SK-N-SH treated with all-trans-retinoic acid at 6 μM for 48 hours (cell line): ENCODE data around the gene NAALADL2.

Experiments
- ATAC-seq: fragments of 200-7000 bp; cut with Tn5 transposase; 3 replicates; pipeline ENCODE4 v1.9.1; 2020; ENCODE audit warnings: mild to moderate bottlenecking, moderate library complexity
- ARNTL ChIP-seq: fragments of 450-650 bp; formaldehyde crosslinking; IDR thresholded peaks from 2 replicates; pipeline ENCODE4 v1.5.0; 2020; ENCODE audit warnings: low read depth, mild to moderate bottlenecking, moderate library complexity, borderline replicate concordance
- BACH2 ChIP-seq: fragments of 250-450 bp; sonication (Bioruptor Pico); IDR thresholded peaks from 2 replicates; pipeline ENCODE4 v1.9.0; 2021; ENCODE audit warnings: mild to moderate bottlenecking, borderline replicate concordance
- CSDC2 ChIP-seq: fragments of 250-450 bp; sonication (Bioruptor Pico); IDR thresholded peaks from 2 replicates; pipeline ENCODE4 v1.5.0; 2020; ENCODE audit warnings: mild to moderate bottlenecking, moderate library complexity
- ESRRG ChIP-seq: fragments of 250-450 bp; sonication (Bioruptor Pico); IDR thresholded peaks from 2 replicates; pipeline ENCODE4 v1.6.1; 2021; ENCODE audit warnings: mild to moderate bottlenecking
- GLIS3 ChIP-seq: fragments of 250-450 bp; sonication (Bioruptor Pico); IDR thresholded peaks from 2 replicates; pipeline ENCODE4 v1.5.0; 2020; ENCODE audit warnings: mild to moderate bottlenecking, moderate library complexity
- ISL1 ChIP-seq: fragments of 250-450 bp; sonication (Bioruptor Pico); IDR thresholded peaks from 2 replicates; pipeline ENCODE4 v2.1.2; 2022; ENCODE audit warnings: mild to moderate bottlenecking, moderate library complexity
- OSR1 ChIP-seq: fragments of 250-450 bp; sonication (Bioruptor Pico); IDR thresholded peaks from 2 replicates; pipeline ENCODE4 v1.8.0; 2022; ENCODE audit warnings: moderate library complexity, mild to moderate bottlenecking, inconsistent platforms
- PATZ1 ChIP-seq: fragments of 250-450 bp; sonication (Bioruptor Pico); IDR thresholded peaks from 2 replicates; pipeline ENCODE4 v1.8.0; 2020; ENCODE audit warnings: mild to moderate bottlenecking, moderate library complexity, borderline replicate concordance
- PPARA ChIP-seq: fragments of 250-450 bp; sonication (Bioruptor Pico); IDR thresholded peaks from 2 replicates; pipeline ENCODE4 v1.5.0; 2020; ENCODE audit warnings: mild to moderate bottlenecking, borderline replicate concordance
- RARB ChIP-seq: fragments of 250-450 bp; sonication (Bioruptor Pico); IDR thresholded peaks from 2 replicates; pipeline ENCODE4 v1.8.0; 2021; ENCODE audit warnings: mild to moderate bottlenecking, moderate library complexity
- SNAI2 ChIP-seq: fragments of 250-450 bp; sonication (Bioruptor Pico); IDR thresholded peaks from 2 replicates; pipeline ENCODE4 v1.5.0; 2020; ENCODE audit warnings: mild to moderate bottlenecking, moderate library complexity
- TCF4 ChIP-seq: fragments of 250-450 bp; sonication (Bioruptor Pico); IDR thresholded peaks from 2 replicates; pipeline ENCODE4 v1.8.0; 2021; ENCODE audit warnings: mild to moderate bottlenecking, moderate library complexity, borderline replicate concordance
- TOX ChIP-seq: fragments of 250-450 bp; sonication (Bioruptor Pico); IDR thresholded peaks from 2 replicates; pipeline ENCODE4 v1.8.0; 2021; ENCODE audit warnings: mild to moderate bottlenecking, moderate library complexity, borderline replicate concordance
- TSHZ2 ChIP-seq: fragments of 250-450 bp; sonication (Bioruptor Pico); IDR thresholded peaks from 2 replicates; pipeline ENCODE4 v1.5.0; 2020; ENCODE audit warnings: mild to moderate bottlenecking, moderate library complexity
- ZC3H10 ChIP-seq: fragments of 250-450 bp; sonication (Bioruptor Pico); IDR thresholded peaks from 2 replicates; pipeline ENCODE4 v1.5.1; 2021; ENCODE audit warnings: mild to moderate bottlenecking, moderate library complexity
- ZFP3 ChIP-seq: fragments of 250-450 bp; sonication (Bioruptor Pico); IDR thresholded peaks from 2 replicates; pipeline ENCODE4 v1.5.0; 2020; ENCODE audit warnings: mild to moderate bottlenecking, moderate library complexity
- ZFP30 ChIP-seq: fragments of 450-650 bp; formaldehyde crosslinking; IDR thresholded peaks from 2 replicates; pipeline ENCODE4 v1.5.0; 2022; ENCODE audit warnings: mild to moderate bottlenecking, moderate library complexity
- ZNF565 ChIP-seq: fragments of 450-650 bp; formaldehyde crosslinking; conservative IDR thresholded peaks from 2 replicates; pipeline ENCODE4 v1.5.0; 2020; ENCODE audit warnings: low read depth, mild to moderate bottlenecking, moderate library complexity
- ZNF70 ChIP-seq: fragments of 450-650 bp; formaldehyde crosslinking; IDR thresholded peaks from 2 replicates; pipeline ENCODE4 v1.5.0; 2020; ENCODE audit warnings: mild to moderate bottlenecking, moderate library complexity
- ZNF8 ChIP-seq: fragments of 450-650 bp; formaldehyde crosslinking; IDR thresholded peaks from 2 replicates; pipeline ENCODE4 v1.5.0; 2020; ENCODE audit warnings: mild to moderate bottlenecking, moderate library complexity
- TF ChIP-seq, protein P1 (sequence below): fragments of 250-450 bp; sonication (Bioruptor Pico); IDR thresholded peaks from 2 replicates; pipeline ENCODE4 v1.5.1; 2021; ENCODE audit warnings: mild to moderate bottlenecking, moderate library complexity
- TF ChIP-seq, protein P2 (sequence below): fragments of 250-450 bp; sonication (Bioruptor Pico); IDR thresholded peaks from 2 replicates; pipeline ENCODE4 v1.5.1; 2020; ENCODE audit warnings: low read depth, mild to moderate bottlenecking, moderate library complexity
- TF ChIP-seq, protein P3 (sequence below): fragments of 250-450 bp; sonication (Bioruptor Pico); IDR thresholded peaks from 2 replicates; pipeline ENCODE4 v1.8.0; 2021; ENCODE audit warnings: low read depth, mild to moderate bottlenecking, moderate library complexity, borderline replicate concordance

The NAALADL2 gene

DNA sequence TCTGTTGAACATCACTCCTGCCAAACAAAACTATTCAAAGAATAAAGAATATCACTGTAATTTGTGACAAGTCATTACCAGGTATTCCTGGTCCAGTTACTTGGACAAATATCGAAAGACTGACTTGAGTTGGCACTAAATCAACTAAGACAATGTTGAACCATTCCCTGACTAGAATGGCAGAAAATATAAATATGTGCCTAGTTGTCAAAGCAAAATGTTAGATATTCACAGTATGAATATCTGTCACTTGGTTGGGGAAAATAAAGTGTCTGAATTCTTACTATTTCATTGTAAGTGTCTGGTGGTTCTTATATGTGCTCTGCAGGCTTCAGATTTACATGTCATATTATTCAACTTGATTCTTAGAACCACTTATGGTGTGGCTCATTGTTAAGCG is 470.2 kb downstream of the NAALADL2 start:
- TF ChIP-seq ZNF70 (CRISPR knock-in tag) (no peak), RARB (no peak), ZC3H10 (no peak), PATZ1 (CRISPR knock-in tag) (no peak), ZNF8 (no peak), BACH2 (CRISPR knock-in tag) (no peak), SNAI2 (no peak), PPARA (no peak), OSR1 (CRISPR knock-in tag) (no peak), ZFP3 (no peak), ZFP30 (no peak), TSHZ2 (CRISPR knock-in tag) (no peak), GLIS3 (CRISPR knock-in tag) (no peak), ESRRG (CRISPR knock-in tag) (no peak), ISL1 (CRISPR knock-in tag) (no peak), ZNF565 (CRISPR knock-in tag) (no peak), CSDC2 (CRISPR knock-in tag) (no peak), TOX (no peak)
- TF ChIP-seq, protein P1, sequence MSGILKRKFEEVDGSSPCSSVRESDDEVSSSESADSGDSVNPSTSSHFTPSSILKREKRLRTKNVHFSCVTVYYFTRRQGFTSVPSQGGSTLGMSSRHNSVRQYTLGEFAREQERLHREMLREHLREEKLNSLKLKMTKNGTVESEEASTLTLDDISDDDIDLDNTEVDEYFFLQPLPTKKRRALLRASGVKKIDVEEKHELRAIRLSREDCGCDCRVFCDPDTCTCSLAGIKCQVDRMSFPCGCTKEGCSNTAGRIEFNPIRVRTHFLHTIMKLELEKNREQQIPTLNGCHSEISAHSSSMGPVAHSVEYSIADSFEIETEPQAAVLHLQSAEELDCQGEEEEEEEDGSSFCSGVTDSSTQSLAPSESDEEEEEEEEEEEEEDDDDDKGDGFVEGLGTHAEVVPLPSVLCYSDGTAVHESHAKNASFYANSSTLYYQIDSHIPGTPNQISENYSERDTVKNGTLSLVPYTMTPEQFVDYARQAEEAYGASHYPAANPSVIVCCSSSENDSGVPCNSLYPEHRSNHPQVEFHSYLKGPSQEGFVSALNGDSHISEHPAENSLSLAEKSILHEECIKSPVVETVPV (CRISPR knock-in tag): no peak
- no peak for ATAC-seq

GRCh38 chr3:175335229-175335628 is 476.1 kb downstream of the NAALADL2 start:
- TF ChIP-seq OSR1 (CRISPR knock-in tag) (no peak), ZC3H10 (no peak), TCF4 (CRISPR knock-in tag) (no peak), ZNF70 (CRISPR knock-in tag) (no peak), ZFP30 (no peak), PATZ1 (CRISPR knock-in tag) (no peak), BACH2 (CRISPR knock-in tag) (no peak), RARB (no peak), ARNTL (no peak), ISL1 (CRISPR knock-in tag) (no peak), PPARA (no peak), SNAI2 (no peak), ESRRG (CRISPR knock-in tag) (no peak), GLIS3 (CRISPR knock-in tag) (no peak)
- TF ChIP-seq, protein P2, sequence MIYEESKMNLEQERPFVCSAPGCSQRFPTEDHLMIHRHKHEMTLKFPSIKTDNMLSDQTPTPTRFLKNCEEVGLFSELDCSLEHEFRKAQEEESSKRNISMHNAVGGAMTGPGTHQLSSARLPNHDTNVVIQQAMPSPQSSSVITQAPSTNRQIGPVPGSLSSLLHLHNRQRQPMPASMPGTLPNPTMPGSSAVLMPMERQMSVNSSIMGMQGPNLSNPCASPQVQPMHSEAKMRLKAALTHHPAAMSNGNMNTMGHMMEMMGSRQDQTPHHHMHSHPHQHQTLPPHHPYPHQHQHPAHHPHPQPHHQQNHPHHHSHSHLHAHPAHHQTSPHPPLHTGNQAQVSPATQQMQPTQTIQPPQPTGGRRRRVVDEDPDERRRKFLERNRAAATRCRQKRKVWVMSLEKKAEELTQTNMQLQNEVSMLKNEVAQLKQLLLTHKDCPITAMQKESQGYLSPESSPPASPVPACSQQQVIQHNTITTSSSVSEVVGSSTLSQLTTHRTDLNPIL (CRISPR knock-in tag): no peak
- ATAC-seq: no peak; the same call in 2 of the 3 replicates

DNA sequence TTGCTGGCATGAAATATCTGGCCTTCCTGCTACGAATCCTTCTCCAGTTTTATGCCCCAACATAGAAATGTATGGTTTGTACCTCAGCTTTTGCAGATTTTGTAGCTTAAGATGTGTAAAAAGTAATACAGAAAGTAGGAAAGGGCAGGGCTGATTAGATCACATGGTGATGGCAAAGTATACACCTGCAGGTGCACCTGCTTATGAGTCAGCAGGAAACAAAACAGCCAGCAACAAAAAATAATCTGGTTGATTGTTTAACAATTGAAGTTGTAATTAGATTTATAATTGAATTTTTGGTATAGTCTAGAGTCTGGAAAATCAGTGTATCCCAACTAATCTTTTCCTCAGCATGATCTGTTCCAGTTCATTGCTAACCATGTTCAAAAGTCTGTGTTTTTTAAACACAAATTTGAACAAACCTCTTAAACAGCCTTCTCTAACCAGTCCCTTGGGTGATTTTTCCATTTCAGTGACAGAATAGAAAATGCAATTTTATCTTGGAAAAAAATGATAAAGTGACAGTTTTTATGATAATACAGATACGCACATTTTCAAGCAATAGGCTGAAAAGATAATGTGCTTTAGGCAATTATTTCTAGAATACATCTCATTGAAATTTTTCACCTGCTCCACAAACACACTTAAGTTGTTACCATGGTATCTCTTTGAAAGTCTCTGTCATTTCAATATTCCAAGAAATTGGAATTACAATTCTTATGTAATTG is 477.4 kb downstream of the NAALADL2 start:
- ATAC-seq: no peak
- TF ChIP-seq ZNF8 (no peak), SNAI2 (no peak), ZFP3 (no peak), RARB (no peak), TOX (no peak), PPARA (no peak), OSR1 (CRISPR knock-in tag) (no peak), ARNTL (no peak), ZNF565 (CRISPR knock-in tag) (no peak)
- TF ChIP-seq, protein P3, sequence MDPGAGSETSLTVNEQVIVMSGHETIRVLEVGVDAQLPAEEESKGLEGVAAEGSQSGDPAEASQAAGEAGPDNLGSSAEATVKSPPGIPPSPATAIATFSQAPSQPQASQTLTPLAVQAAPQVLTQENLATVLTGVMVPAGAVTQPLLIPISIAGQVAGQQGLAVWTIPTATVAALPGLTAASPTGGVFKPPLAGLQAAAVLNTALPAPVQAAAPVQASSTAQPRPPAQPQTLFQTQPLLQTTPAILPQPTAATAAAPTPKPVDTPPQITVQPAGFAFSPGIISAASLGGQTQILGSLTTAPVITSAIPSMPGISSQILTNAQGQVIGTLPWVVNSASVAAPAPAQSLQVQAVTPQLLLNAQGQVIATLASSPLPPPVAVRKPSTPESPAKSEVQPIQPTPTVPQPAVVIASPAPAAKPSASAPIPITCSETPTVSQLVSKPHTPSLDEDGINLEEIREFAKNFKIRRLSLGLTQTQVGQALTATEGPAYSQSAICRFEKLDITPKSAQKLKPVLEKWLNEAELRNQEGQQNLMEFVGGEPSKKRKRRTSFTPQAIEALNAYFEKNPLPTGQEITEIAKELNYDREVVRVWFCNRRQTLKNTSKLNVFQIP (CRISPR knock-in tag): no peak
- TF ChIP-seq, protein P2 (CRISPR knock-in tag): no peak
- TF ChIP-seq, protein P1 (CRISPR knock-in tag): no peak
